Natural killer cell (primary cell): ENCODE data around the gene GREM2. TPM values are rescaled to one million over a fixed set of nuclear protein-coding genes. Genes with fewer than 3 reads are reported as not detected.

Experiments used
- ATAC-seq, 3 donors: fragments of 150-1000 bp in 2 of 3; fragments of 200-7000 bp in 1 of 3; cut with Tn5 transposase; 1 replicate in 1 of 3; 2 replicates in 2 of 3; pipeline ENCODE4 v1.10.0; 2021; ENCODE audit warnings: mild to moderate bottlenecking in 2 of 3, moderate library complexity in 2 of 3
- DNase-seq, 2 donors: peaks; one replicate each; pipeline versions ENCODE4 v3.0.0 to v3.0.0-alpha.2; 2013 to 2021; ENCODE audit warnings: mixed read lengths in 1 of 2
- H3K27ac ChIP-seq: one replicate; pipeline ENCODE4 v1.5.1; 2013; ENCODE audit warnings: mild to moderate bottlenecking, low read length
- H3K27me3 ChIP-seq: one replicate; pipeline ENCODE4 v1.6.1; 2013; ENCODE audit warnings: low read length; ENCODE audit not compliant: control insufficient read depth, insufficient read depth
- H3K36me3 ChIP-seq: one replicate; pipeline ENCODE4 v1.6.1; 2013; ENCODE audit warnings: low read length; ENCODE audit not compliant: control insufficient read depth, insufficient read depth
- H3K4me1 ChIP-seq: one replicate; pipeline ENCODE4 v1.6.1; 2013; ENCODE audit warnings: low read length; ENCODE audit not compliant: control insufficient read depth, insufficient read depth
- H3K4me3 ChIP-seq: one replicate; pipeline ENCODE4 v1.5.1; 2013; ENCODE audit warnings: low read length
- H3K9me3 ChIP-seq: one replicate; pipeline ENCODE4 v1.6.1; 2013; ENCODE audit warnings: low read length; ENCODE audit not compliant: control insufficient read depth, insufficient read depth
- H3K27ac Mint-ChIP-seq, 2 donors: one replicate each; pipeline ENCODE4 v1.8.0; 2022; ENCODE audit warnings: mild to moderate bottlenecking in 2 of 2, mixed read lengths in 2 of 2, moderate library complexity in 1 of 2
- H3K27me3 Mint-ChIP-seq, 2 donors: one replicate each; pipeline ENCODE4 v1.8.0; 2022; ENCODE audit warnings: low read depth in 2 of 2, mixed read lengths in 2 of 2
- H3K36me3 Mint-ChIP-seq: one replicate; pipeline ENCODE4 v1.8.0; 2022; ENCODE audit warnings: mixed read lengths
- H3K4me1 Mint-ChIP-seq, 2 donors: one replicate each; pipeline ENCODE4 v1.8.0; 2022; ENCODE audit warnings: mixed read lengths in 2 of 2
- H3K4me3 Mint-ChIP-seq: one replicate; pipeline ENCODE4 v1.8.0; 2022; ENCODE audit warnings: mild to moderate bottlenecking, moderate library complexity, mixed read lengths
- H3K9me3 Mint-ChIP-seq, 2 donors: one replicate each; pipeline ENCODE4 v1.8.0; 2022; ENCODE audit warnings: mixed read lengths in 2 of 2
- WGBS: methylation state at CpG from one replicate; pipeline ENCODE4 v1.1.7; 2013; ENCODE audit warnings: missing lambda C conversion rate; ENCODE audit not compliant: insufficient coverage; 5-methylcytosine and 5-hydroxymethylcytosine counted together
- intact Hi-C: fragments of 100-400 bp; cut with micrococcal nuclease; formaldehyde crosslinking; loops from one replicate; pipeline ENCODE4 v1.14.2; 2022
- total RNA-seq, 4 donors: library from RNA; stranded (reverse); fragments of 120-200 nt in 1 of 4; gene quantifications; one replicate each; pipeline versions ENCODE4 v1.2.3 to v1.2.4, GENCODE V29; 2013 to 2022
- TF ChIP-seq, protein P1 (sequence below): fragments of 200-600 bp; IDR thresholded peaks from one replicate; pipeline ENCODE4 v1.8.0; 2022; ENCODE audit warnings: antibody characterized with exemption

The GREM2 gene
- total RNA-seq, 3 donors from 2014 or later (not counting 1 experiment from before 2014, with no cell fraction given) = 0.08 to 0.34 TPM; not detected in 1

DNA sequence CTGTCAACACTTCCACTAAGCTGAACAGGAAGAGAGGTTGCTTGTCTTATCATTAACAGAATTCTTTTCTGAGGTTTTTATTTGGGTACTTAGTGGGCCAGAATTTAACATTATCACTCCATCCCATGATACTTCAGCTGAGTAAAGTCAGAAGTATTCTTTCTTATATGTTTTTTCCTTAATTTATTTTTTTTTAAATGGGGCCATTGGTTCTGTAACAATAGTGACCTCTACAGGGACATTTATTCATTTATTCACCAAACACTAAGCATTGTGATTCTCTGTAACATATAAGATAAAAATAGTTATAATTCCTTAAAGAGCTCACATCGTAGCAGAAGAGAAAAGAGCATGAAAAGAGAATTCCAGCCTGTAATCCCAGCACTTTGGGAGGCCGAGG lies 9.8 kb downstream of the GREM2 start:
- peaks cover 25 to 61% of the 10 kb centered on the region in 2 donors for H3K27me3 Mint-ChIP-seq
- H3K9me3 ChIP-seq = no peaks in the 10 kb centered on the region
- H3K4me1 ChIP-seq = no peaks in the 10 kb centered on the region
- H3K27me3 ChIP-seq = no peaks in the 10 kb centered on the region
- H3K4me1 Mint-ChIP-seq = no peaks in the 10 kb centered on the region
- no peaks in the 10 kb centered on the region for H3K9me3 Mint-ChIP-seq
- H3K27ac ChIP-seq = no peak overlapping the region
- WGBS = 63% methylated on average over 2 of the region's 2 CpGs
- no peak for ATAC-seq
- intact Hi-C loops = loop anchor here (1.0 kb wide), 1 partner anchor 147 kb away; no protein-coding TSS in a partner anchor
- H3K4me3 Mint-ChIP-seq = no peak overlapping the region
- no peak overlapping the region for H3K27ac Mint-ChIP-seq
- no peak for DNase-seq
- H3K36me3 ChIP-seq = no peaks in the 10 kb centered on the region
- no peaks in the 10 kb centered on the region for H3K36me3 Mint-ChIP-seq
- TF ChIP-seq, protein P1, sequence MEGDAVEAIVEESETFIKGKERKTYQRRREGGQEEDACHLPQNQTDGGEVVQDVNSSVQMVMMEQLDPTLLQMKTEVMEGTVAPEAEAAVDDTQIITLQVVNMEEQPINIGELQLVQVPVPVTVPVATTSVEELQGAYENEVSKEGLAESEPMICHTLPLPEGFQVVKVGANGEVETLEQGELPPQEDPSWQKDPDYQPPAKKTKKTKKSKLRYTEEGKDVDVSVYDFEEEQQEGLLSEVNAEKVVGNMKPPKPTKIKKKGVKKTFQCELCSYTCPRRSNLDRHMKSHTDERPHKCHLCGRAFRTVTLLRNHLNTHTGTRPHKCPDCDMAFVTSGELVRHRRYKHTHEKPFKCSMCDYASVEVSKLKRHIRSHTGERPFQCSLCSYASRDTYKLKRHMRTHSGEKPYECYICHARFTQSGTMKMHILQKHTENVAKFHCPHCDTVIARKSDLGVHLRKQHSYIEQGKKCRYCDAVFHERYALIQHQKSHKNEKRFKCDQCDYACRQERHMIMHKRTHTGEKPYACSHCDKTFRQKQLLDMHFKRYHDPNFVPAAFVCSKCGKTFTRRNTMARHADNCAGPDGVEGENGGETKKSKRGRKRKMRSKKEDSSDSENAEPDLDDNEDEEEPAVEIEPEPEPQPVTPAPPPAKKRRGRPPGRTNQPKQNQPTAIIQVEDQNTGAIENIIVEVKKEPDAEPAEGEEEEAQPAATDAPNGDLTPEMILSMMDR = no peak
- no peak overlapping the region for H3K4me3 ChIP-seq

DNA sequence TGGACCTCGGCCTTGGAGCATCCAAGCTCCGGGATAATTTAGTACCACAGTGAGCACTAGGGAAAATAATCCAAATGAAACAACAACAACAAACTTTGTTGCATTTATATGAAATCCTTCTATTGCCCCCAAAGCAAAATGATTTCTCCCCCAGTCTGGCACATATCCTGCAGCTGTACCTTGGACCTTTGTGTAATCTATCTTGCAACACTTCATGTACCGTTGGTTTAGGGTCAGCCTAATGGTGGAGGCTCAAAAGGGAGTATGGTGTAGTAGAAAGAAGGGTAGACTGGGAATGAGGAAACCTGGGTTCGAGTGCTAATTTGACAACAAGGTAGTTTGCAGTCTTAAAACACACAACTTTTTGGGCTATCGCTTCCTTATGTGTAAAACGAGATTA lies 12.1 kb downstream of the GREM2 start:
- Mint-ChIP-seq H3K27ac (no peak overlapping the region), H3K27me3 (peaks cover 19 to 47% of the 10 kb centered on the region in 2 donors), H3K9me3 (no peaks in the 10 kb centered on the region), H3K4me3 (no peak overlapping the region), H3K36me3 (no peaks in the 10 kb centered on the region), H3K4me1 (no peaks in the 10 kb centered on the region)
- no peaks in the 10 kb centered on the region for H3K27me3 ChIP-seq
- H3K4me1 ChIP-seq = no peaks in the 10 kb centered on the region
- DNase-seq (no peak), ATAC-seq (no peak)
- H3K4me3 ChIP-seq = no peak overlapping the region
- intact Hi-C loops = no loop called here
- TF ChIP-seq, protein P1 = no peak
- WGBS = 72% methylated on average over 6 of the region's 6 CpGs
- H3K36me3 ChIP-seq = no peaks in the 10 kb centered on the region
- H3K27ac ChIP-seq = no peak overlapping the region
- H3K9me3 ChIP-seq = no peaks in the 10 kb centered on the region

DNA sequence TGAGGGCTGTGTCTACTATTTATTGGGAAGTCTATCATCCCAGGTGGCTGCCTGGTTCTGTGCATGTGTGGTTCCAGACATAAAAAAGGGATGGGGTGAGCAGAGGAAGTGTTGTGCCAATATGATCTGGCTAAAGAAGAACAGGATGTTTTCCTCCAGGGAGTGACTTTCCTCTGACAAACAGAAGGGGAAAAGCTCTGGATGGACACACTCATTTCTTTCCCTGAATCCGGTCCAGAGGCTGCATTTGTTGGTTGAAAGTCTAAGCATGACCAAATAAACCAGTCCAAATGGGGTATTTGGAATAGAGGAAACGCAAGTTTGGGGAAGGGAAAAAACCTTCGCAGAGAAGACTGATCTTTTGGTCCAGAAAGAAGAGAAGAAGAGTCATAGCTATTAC lies 12.7 kb downstream of the GREM2 start:
- Mint-ChIP-seq H3K27ac (no peak overlapping the region), H3K4me3 (no peak overlapping the region), H3K9me3 (no peaks in the 10 kb centered on the region), H3K4me1 (no peaks in the 10 kb centered on the region), H3K27me3 (peaks cover 17 to 44% of the 10 kb centered on the region in 2 donors), H3K36me3 (no peaks in the 10 kb centered on the region)
- Histone ChIP-seq H3K4me3 (no peak overlapping the region), H3K27ac (no peak overlapping the region), H3K36me3 (no peaks in the 10 kb centered on the region), H3K9me3 (no peaks in the 10 kb centered on the region), H3K4me1 (no peaks in the 10 kb centered on the region), H3K27me3 (no peaks in the 10 kb centered on the region)
- DNase-seq (no peak), ATAC-seq (no peak)
- WGBS = 81% methylated on average over 3 of the region's 3 CpGs
- TF ChIP-seq, protein P1 = no peak
- intact Hi-C loops = no loop called here
